Measurements from ENCODE around the gene PARP4. TPM values are rescaled to one million over a fixed set of nuclear protein-coding genes. Genes with fewer than 3 reads are reported as not detected.

The PARP4 gene
- total RNA-seq, 1 experiment from 2014 or later, result 25.9 TPM

GRCh38 chr13:24511816-24512196 lies 772 bp downstream of the PARP4 start:
- H4K91ac ChIP-seq (ENCODE audit: insufficient read length, low read depth, low read length), result no peak overlapping the region
- no peaks in the 10 kb centered on the region for H3K27me3 ChIP-seq (ENCODE audit: insufficient read depth, low read length)
- peaks cover 5 to 14% (median 10%) of the 10 kb centered on the region in 3 experiments; a peak in 5 of 7 replicates for H3K36me3 Mint-ChIP-seq (ENCODE audit: insufficient read depth in 1 of 3, low read depth in 3 of 3)
- H4K5ac ChIP-seq (ENCODE audit: insufficient read length, low read depth, low read length), result no peak overlapping the region
- no peaks in the 10 kb centered on the region for H3K79me1 ChIP-seq (ENCODE audit: insufficient read depth, low read depth, low read length, poor library complexity, severe bottlenecking)
- peak overlapping the region; percentile 97 for H3K18ac ChIP-seq (ENCODE audit: insufficient read length, low read depth, low read length)
- no peak for DNase-seq
- no peak overlapping the region for H2BK120ac ChIP-seq (ENCODE audit: low read depth, low read length, poor library complexity, severe bottlenecking)
- peak overlapping the region; percentile 77 to 89 for H3K4me3 Mint-ChIP-seq
- H3K23ac ChIP-seq (ENCODE audit: insufficient read length, low read depth, low read length), result no peak overlapping the region
- peaks cover 3% of the 10 kb centered on the region; the same call in 1 of the 2 replicates for H3K27me3 Mint-ChIP-seq (ENCODE audit: low read depth)
- no peak overlapping the region for H2BK12ac ChIP-seq (ENCODE audit: insufficient read length, low read depth, low read length)
- peak overlapping the region; percentile 83 for H3K4me2 ChIP-seq (ENCODE audit: insufficient read depth, insufficient read length, low read length)
- no peak overlapping the region for H4K8ac ChIP-seq (replicated peaks; ENCODE audit: insufficient read length, low read depth, low read length)
- no peak overlapping the region; the same call in 1 of the 2 replicates for H3K14ac ChIP-seq (ENCODE audit: insufficient read depth, low read length)
- no CpG with 5 or more reads among the region's 6 CpGs for WGBS (ENCODE audit: extremely low coverage, insufficient read length, low lambda C conversion rate)
- no peak overlapping the region for H2BK20ac ChIP-seq (ENCODE audit: low read depth, low read length, poor library complexity, severe bottlenecking)
- H3K27ac Mint-ChIP-seq, result peak overlapping the region in 1 of 3 experiments; percentile 90; a peak in 3 of 7 replicates
- no peak overlapping the region for H3K56ac ChIP-seq (ENCODE audit: insufficient read length, low read depth, low read length)
- H3T11ph ChIP-seq (ENCODE audit: low read length), result no peak overlapping the region
- H3K4me1 Mint-ChIP-seq, result peaks cover 18 to 21% of the 10 kb centered on the region in 2 experiments
- H3K23me2 ChIP-seq (ENCODE audit: insufficient read length, low read depth, low read length, poor library complexity, severe bottlenecking), result peaks cover 10% of the 10 kb centered on the region
- no peak overlapping the region for H2AFZ ChIP-seq (ENCODE audit: low read length)
- H3K9me3 ChIP-seq (ENCODE audit: control insufficient read depth, low read depth, low read length), result no peaks in the 10 kb centered on the region
- H2BK15ac ChIP-seq (ENCODE audit: low read depth, low read length), result no peak overlapping the region
- no peak overlapping the region for H2AK5ac ChIP-seq (ENCODE audit: insufficient read length, low read length)
- H3K4ac ChIP-seq (ENCODE audit: low read depth, low read length), result no peak overlapping the region
- H3K9ac ChIP-seq (ENCODE audit: extremely low read depth, insufficient read length, low read length), result peak overlapping the region; percentile 91
- H3K4me1 ChIP-seq (ENCODE audit: insufficient read depth, low read length), result no peaks in the 10 kb centered on the region
- peaks cover 0 to 13% of the 10 kb centered on the region in 2 experiments; a peak in 1 of 5 replicates for H3K9me3 Mint-ChIP-seq
- peaks cover 1% of the 10 kb centered on the region; the same call in 1 of the 2 replicates for H3K79me2 ChIP-seq (ENCODE audit: insufficient read depth, low read length)
- H2BK5ac ChIP-seq (ENCODE audit: insufficient read length, low read length), result no peak overlapping the region
- TF ChIP-seq, protein P1, sequence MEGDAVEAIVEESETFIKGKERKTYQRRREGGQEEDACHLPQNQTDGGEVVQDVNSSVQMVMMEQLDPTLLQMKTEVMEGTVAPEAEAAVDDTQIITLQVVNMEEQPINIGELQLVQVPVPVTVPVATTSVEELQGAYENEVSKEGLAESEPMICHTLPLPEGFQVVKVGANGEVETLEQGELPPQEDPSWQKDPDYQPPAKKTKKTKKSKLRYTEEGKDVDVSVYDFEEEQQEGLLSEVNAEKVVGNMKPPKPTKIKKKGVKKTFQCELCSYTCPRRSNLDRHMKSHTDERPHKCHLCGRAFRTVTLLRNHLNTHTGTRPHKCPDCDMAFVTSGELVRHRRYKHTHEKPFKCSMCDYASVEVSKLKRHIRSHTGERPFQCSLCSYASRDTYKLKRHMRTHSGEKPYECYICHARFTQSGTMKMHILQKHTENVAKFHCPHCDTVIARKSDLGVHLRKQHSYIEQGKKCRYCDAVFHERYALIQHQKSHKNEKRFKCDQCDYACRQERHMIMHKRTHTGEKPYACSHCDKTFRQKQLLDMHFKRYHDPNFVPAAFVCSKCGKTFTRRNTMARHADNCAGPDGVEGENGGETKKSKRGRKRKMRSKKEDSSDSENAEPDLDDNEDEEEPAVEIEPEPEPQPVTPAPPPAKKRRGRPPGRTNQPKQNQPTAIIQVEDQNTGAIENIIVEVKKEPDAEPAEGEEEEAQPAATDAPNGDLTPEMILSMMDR (conservative IDR thresholded peaks at IDR 0.05), result no peak
- H4K20me1 ChIP-seq (ENCODE audit: control insufficient read depth, insufficient read depth, insufficient read length), result no peaks in the 10 kb centered on the region
- no peak overlapping the region for H3K27ac ChIP-seq (ENCODE audit: insufficient read length, low read depth, low read length)

All from H9 (cell line).